Ectodermal cell (in vitro differentiated cells): ENCODE results near the gene CCDC57.

Experiments used
- H3K27ac ChIP-seq: 2 replicates; pipeline ENCODE4 v1.7.0; 2013; ENCODE audit warnings: mild to moderate bottlenecking, low read depth, low read length; ENCODE audit not compliant: insufficient read depth, poor library complexity, severe bottlenecking
- H3K27me3 ChIP-seq: 2 replicates; pipeline ENCODE4 v1.7.0; 2013; ENCODE audit warnings: mild to moderate bottlenecking, low read length; ENCODE audit not compliant: insufficient read depth, control insufficient read depth, poor library complexity, severe bottlenecking
- H3K36me3 ChIP-seq: one replicate; pipeline ENCODE4 v1.7.0; 2013; ENCODE audit warnings: low read length; ENCODE audit not compliant: control insufficient read depth, insufficient read depth
- H3K4me1 ChIP-seq: one replicate; pipeline ENCODE4 v1.7.0; 2013; ENCODE audit warnings: low read length; ENCODE audit not compliant: control insufficient read depth, insufficient read depth
- H3K4me3 ChIP-seq: 2 replicates; pipeline ENCODE4 v1.7.0; 2013; ENCODE audit warnings: low read depth, low read length, control low read depth; ENCODE audit not compliant: insufficient read depth
- H3K9me3 ChIP-seq: 2 replicates; pipeline ENCODE4 v1.7.0; 2013; ENCODE audit warnings: mild to moderate bottlenecking, low read length, moderate library complexity; ENCODE audit not compliant: control insufficient read depth
- WGBS, 2 experiments: methylation state at CpG; one replicate each; pipeline ENCODE4 v1.1.7; 2013; ENCODE audit warnings: missing lambda C conversion rate in 2 of 2; 5-methylcytosine and 5-hydroxymethylcytosine counted together

The CCDC57 gene

DNA sequence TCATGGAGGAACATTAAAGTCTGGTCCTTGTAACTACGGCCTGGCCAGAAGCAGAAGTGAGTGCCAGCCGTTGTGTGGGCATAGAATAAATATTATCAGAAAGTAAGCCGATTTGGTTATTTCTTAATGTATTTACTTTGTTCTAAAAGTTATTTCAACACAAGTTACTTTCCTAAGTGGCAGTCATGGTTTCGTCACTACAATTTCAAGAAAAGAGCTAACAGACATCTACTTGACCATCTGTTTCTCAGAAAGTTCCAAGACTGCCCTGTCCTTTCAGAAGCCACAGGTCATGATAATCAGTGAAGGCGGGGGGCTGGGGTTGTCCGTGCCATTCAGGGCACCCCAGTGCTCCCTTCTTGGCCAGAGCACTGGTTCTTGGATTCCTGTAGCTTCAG is 99.7 kb downstream of the CCDC57 start:
- 92 to 97% methylated on average over 5 to 6 of the region's 6 CpGs for WGBS, 2 experiments
- no peak overlapping the region for H3K4me3 ChIP-seq

DNA sequence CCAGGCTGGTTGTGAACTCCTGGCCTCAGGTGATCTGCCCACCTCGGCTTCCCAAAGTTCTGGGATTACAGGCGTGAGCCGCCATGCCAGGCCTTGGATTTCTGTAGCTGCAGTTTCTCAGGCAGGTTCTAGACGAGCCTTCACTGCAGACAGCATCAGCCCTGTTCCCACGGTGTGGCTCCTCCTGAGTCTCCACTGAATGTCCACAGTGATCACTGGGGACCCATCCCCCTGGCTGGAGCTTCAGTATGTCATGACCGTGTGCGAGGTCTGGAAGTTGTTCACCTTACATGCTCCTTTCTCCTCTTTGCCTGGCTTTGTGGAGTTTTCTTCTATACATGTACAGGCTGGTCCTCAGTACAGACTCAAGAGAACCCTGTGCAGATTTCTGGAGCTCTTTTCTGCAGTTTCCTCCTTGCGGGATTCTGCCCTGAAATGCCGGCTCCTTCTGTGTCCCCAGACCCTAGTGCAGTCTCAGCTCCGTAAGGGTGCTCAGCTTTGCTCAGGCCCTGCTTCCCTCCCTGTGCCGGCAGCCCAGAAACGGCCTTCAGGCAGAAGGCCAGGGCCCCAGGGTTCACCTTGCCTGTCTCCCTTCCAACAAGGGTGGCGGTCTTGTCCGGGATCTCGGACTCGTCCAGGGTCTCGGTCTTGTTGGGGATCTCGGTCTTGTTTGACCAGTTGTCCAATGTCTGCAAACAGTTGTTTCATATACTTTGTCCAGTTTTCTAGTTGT is 100.3 kb downstream of the CCDC57 start:
- Histone ChIP-seq H3K4me3 (no peak overlapping the region), H3K36me3 (peaks cover 4% of the 10 kb centered on the region), H3K27ac (no peak overlapping the region), H3K4me1 (peaks cover 10% of the 10 kb centered on the region), H3K9me3 (no peaks in the 10 kb centered on the region), H3K27me3 (no peaks in the 10 kb centered on the region)
- WGBS, 2 experiments: 95 to 96% methylated on average over 18 of the region's 18 CpGs

More for the DNA sequence above, 99.7 kb downstream of the CCDC57 start:
- no peak overlapping the region for H3K27ac ChIP-seq
- H3K36me3 ChIP-seq: peaks cover 4% of the 10 kb centered on the region
- no peaks in the 10 kb centered on the region for H3K9me3 ChIP-seq
- peaks cover 16% of the 10 kb centered on the region for H3K4me1 ChIP-seq
- H3K27me3 ChIP-seq: no peaks in the 10 kb centered on the region

DNA sequence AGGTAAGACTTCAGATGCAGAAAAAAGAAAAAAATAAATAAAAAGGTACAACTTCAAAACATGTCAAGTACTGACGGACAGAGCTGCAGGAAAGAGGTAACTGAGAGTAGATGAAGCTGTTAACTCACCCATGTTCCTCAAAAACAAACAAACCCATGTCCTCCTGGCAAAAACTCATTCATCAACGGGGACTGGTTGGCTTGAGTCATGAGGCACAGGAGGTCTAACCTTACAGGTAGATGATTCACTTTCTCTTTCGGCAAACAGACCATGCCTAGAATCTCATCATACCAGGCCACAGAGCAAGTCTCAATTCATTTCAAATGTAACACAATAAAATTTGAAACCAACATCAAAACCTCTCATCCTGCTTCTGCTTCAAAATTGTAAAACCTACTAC is 102.3 kb downstream of the CCDC57 start:
- WGBS, 2 experiments: 95 to 96% methylated on average over 3 of the region's 3 CpGs
- no peak overlapping the region for H3K27ac ChIP-seq

DNA sequence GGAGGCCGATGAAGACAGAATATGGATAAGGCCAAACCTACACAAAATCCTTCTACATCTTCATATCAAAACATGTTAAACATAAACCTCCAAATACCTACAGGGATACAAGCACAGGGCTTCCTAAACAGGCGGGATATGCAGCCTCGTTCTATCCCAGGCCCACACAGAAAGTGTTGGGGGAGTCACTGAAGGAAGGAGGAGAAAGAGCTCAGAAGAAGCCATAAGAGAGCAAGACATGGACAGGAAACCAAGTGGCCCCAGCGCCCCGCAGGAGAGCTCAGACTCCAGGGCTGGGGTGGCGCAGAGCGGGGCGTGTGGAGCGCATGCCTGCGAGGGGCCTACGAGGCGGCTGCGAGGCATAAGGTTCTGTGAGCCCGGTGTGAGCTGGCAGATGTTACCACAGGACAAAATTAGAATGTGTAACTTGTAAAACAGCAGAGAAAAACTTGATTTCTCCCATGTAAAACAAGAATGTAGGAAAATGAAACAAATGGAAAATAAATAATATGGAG is 103.6 kb downstream of the CCDC57 start:
- peaks cover 4% of the 10 kb centered on the region for H3K36me3 ChIP-seq
- H3K9me3 ChIP-seq: no peaks in the 10 kb centered on the region
- H3K4me1 ChIP-seq: peaks cover 23% of the 10 kb centered on the region
- no peak overlapping the region for H3K4me3 ChIP-seq
- no peaks in the 10 kb centered on the region for H3K27me3 ChIP-seq
- 96 to 97% methylated on average over 14 of the region's 14 CpGs for WGBS, 2 experiments
- no peak overlapping the region for H3K27ac ChIP-seq

More for the DNA sequence above, 102.3 kb downstream of the CCDC57 start:
- Histone ChIP-seq H3K27me3 (no peaks in the 10 kb centered on the region), H3K4me3 (no peak overlapping the region), H3K36me3 (peaks cover 4% of the 10 kb centered on the region), H3K9me3 (no peaks in the 10 kb centered on the region), H3K4me1 (peaks cover 16% of the 10 kb centered on the region)

DNA sequence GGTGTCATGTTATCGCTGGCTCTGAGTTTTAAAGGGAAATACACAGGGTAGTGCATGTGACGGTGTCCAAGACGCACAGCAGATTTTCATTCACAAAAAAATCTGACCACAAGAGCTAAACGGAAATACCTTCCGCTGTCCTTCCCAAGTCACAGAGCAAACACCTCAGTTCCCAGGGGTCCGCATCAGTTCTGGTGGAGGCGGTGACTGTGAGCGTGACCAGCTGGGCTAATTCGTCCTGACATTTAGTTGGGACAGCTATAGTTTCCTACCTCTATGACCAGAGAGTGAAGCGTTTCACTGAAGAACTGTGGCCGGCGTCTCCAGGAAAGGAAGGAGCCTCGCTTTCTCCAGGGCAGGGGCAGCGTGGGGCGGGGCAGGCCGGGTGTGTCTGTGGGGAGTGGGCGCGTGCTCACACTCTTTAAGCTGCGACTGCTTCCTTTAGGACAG is 104.1 kb downstream of the CCDC57 start:
- 93 to 95% methylated on average over 19 of the region's 19 CpGs for WGBS, 2 experiments
- H3K9me3 ChIP-seq: no peaks in the 10 kb centered on the region
- no peak overlapping the region for H3K27ac ChIP-seq
- no peaks in the 10 kb centered on the region for H3K27me3 ChIP-seq
- H3K36me3 ChIP-seq: peaks cover 4% of the 10 kb centered on the region
- no peak overlapping the region for H3K4me3 ChIP-seq
- H3K4me1 ChIP-seq: peaks cover 28% of the 10 kb centered on the region

DNA sequence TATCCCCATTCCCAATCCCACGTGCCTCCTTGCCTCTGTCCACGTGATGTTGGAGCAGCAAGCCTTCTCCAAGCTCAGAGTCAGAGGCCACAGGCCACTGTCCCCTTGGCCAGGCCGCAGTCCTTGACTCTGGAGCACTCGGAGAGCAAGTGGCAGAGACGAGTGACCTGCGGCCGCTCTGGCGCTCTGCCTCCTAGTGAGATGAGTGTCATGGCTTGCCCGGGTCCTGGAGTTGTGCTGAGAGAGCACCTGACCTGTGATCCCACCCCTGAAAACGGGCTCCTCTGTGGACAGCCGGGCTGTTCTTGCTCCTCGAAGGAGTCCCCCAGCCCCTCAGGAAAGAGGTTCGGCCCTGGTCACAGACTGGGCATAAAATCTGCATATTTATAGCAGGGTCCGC is 104.6 kb downstream of the CCDC57 start:
- Histone ChIP-seq H3K27ac (no peak overlapping the region), H3K27me3 (no peaks in the 10 kb centered on the region)
- WGBS, 2 experiments: 90 to 91% methylated on average over 14 of the region's 14 CpGs

DNA sequence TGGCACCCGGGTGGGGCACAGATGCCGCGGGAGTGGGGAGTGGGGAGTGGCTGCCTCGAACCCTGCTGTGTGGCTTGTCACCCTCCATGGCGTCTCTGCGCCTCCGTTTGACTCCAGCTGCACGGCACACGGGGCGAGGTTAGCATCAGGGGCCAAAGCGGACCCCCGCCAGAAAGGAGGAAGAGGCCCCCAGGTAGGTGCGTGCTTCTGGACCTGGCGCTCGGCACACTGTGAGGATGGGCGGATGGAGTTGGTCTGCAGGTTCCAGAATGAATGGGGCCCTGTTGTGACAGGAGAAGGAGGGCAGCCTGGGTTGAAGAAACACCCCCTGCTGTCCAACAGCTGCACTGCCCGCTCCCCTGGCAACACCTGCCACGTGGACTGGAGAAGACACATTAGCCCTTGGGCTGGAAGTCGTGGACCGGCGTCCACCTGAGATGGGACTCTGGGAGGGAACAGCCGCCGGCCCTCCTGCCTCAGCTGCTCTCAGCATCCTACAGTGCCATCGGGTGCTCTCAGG is 105.2 kb downstream of the CCDC57 start:
- Histone ChIP-seq H3K36me3 (peaks cover 3% of the 10 kb centered on the region), H3K9me3 (no peaks in the 10 kb centered on the region), H3K4me3 (no peak overlapping the region), H3K27me3 (no peaks in the 10 kb centered on the region), H3K4me1 (peaks cover 38% of the 10 kb centered on the region), H3K27ac (no peak overlapping the region)
- 90 to 91% methylated on average over 24 of the region's 24 CpGs for WGBS, 2 experiments

More for the DNA sequence above, 104.6 kb downstream of the CCDC57 start:
- H3K9me3 ChIP-seq: no peaks in the 10 kb centered on the region
- H3K4me1 ChIP-seq: peaks cover 33% of the 10 kb centered on the region
- peaks cover 4% of the 10 kb centered on the region for H3K36me3 ChIP-seq
- no peak overlapping the region for H3K4me3 ChIP-seq

DNA sequence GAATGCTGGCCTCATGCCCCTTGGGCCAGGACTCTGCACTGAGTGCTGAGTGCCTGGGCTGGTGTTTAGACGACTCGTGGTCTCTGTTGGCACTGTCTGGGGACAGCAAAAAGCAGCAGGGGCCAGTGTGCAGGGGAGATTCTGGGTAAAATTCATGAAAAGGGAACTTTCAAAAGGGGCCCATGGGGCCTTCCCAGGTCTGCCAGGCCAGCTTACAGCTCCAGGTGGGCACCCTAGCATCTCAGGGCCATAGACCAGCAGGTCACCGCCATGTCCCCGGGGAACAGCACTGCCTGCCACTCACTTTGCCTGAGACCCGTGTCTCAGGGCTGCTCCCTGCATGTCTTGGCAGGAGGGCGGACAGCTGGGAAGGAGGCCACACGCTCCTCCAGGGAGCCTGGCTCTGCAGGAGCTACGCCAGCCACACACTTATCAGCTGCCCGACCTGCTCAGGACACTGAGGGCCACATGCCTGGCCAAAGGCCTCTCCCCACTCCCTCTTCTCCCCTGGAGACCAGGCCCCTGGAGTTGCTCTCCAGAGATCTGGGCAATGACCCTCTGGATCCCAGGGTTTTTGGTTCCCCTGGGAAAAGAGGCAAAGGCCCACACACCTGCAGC is 105.8 kb downstream of the CCDC57 start:
- Histone ChIP-seq H3K4me3 (no peak overlapping the region), H3K36me3 (no peaks in the 10 kb centered on the region), H3K27ac (no peak overlapping the region), H3K4me1 (peaks cover 44% of the 10 kb centered on the region), H3K27me3 (no peaks in the 10 kb centered on the region), H3K9me3 (no peaks in the 10 kb centered on the region)
- 87% methylated on average over 9 of the region's 9 CpGs for WGBS, 2 experiments

DNA sequence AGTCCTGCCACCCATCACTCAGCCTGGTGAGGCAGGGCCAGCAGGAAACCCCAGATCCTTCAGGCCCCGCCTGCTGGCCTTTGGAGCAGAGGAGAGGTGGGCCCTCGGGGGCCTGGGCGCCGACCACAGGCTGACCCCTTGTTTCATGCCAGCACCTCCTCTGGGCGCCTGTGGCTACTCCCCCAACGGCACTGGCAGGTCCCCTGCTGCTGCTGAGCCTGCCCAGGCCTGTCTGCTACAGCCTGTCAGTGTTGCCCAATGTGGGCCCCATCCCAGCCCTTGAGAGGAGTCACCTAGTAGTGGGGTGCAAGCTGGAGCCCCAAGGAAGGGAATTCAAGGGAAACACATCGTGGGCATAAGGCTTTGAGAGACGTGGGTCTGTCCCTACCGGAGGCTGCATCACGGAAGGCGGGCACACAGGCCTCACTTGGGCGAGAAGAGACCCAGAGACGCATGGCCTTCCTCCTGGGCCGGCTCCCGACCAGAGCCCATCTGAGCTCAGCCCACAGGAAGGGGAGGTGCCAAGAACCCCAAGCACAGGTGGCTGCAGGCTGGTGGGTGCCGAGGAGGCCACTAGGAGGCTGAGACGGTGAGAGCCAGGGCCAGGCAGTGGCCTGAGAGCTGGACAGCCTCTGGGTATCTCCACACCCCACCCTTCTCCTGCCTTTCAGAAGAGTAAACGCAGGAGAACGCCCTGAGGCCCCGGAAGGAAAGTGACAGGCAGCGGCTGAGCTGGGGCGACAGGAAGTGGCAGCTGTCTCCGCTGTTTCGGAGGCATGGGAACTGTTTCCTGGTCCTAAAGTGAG is 106.6 kb downstream of the CCDC57 start:
- Histone ChIP-seq H3K27me3 (no peaks in the 10 kb centered on the region), H3K4me1 (peaks cover 51% of the 10 kb centered on the region), H3K27ac (no peak overlapping the region), H3K36me3 (no peaks in the 10 kb centered on the region), H3K4me3 (no peak overlapping the region), H3K9me3 (no peaks in the 10 kb centered on the region)
- WGBS, 2 experiments: 65 to 68% methylated on average over 24 of the region's 24 CpGs
